Panc1 (cell line): Measurements from ENCODE around the gene PAX2. TPM values are rescaled to one million over a fixed set of nuclear protein-coding genes. Genes with fewer than 3 reads are reported as not detected.

ENCODE experiments used
- ATAC-seq: fragments of 200-7000 bp; cut with Tn5 transposase; 2 replicates; pipeline ENCODE4 v1.9.1; 2020; ENCODE audit warnings: mild to moderate bottlenecking, moderate library complexity
- BruUV-seq: library from RNA; stranded (reverse); fragments of 400-500 nt; replicated peaks from 2 replicates; lab custom pipeline; 2021; lab: Mats Ljungman, UMichigan
- CTCF ChIA-PET: fragments of 300-600 bp; sonication (Branson Sonifier 250); formaldehyde crosslinking; loops from one replicate; lab custom pipeline; 2022; ENCODE audit warnings: antibody characterized with exemption; lab: Charles Lee
- POLR2A ChIA-PET: fragments of 300-600 bp; sonication (Branson Sonifier 250); formaldehyde crosslinking; loops from one replicate; lab custom pipeline; 2022; ENCODE audit warnings: antibody characterized with exemption; lab: Charles Lee
- DNase-seq: peaks from one replicate; pipeline ENCODE4 v3.0.0-alpha.2; 2010; ENCODE audit warnings: low read depth, low spot score
- H3K27ac ChIP-seq: 2 replicates; pipeline ENCODE4 v1.5.1; 2011; ENCODE audit warnings: mild to moderate bottlenecking, low read length, inconsistent platforms
- H3K27me3 ChIP-seq: fragments of 200-500 bp; sonication (Bioruptor generic); 2 replicates; pipeline ENCODE4 v1.6.0; 2014; ENCODE audit warnings: low read length, inconsistent platforms; ENCODE audit not compliant: control insufficient read depth, insufficient read depth
- H3K36me3 ChIP-seq: fragments of 200-500 bp; sonication (Bioruptor generic); 2 replicates; pipeline ENCODE4 v1.5.1; 2014; ENCODE audit warnings: inconsistent platforms, mild to moderate bottlenecking, low read length, moderate library complexity; ENCODE audit not compliant: control insufficient read depth, insufficient read depth
- H3K4me1 ChIP-seq: 2 replicates; pipeline ENCODE4 v1.5.1; 2011; ENCODE audit warnings: inconsistent platforms, mild to moderate bottlenecking, low read length, moderate library complexity; ENCODE audit not compliant: control insufficient read depth, insufficient read depth
- H3K4me3 ChIP-seq, 2 experiments: 2 replicates each; pipeline ENCODE4 v1.5.1; 2011 to 2012; ENCODE audit warnings: low read depth in 2 of 2, low read length in 2 of 2, mild to moderate bottlenecking in 2 of 2, inconsistent platforms in 1 of 2, moderate library complexity in 1 of 2
- H3K9me3 ChIP-seq: fragments of 200-500 bp; sonication (Bioruptor generic); 2 replicates; pipeline ENCODE4 v1.5.1; 2014; ENCODE audit warnings: low read depth, mild to moderate bottlenecking, inconsistent platforms, low read length, moderate library complexity; ENCODE audit not compliant: control insufficient read depth, insufficient read depth
- POLR2AphosphoS5 ChIP-seq: IDR thresholded peaks from 2 replicates; pipeline ENCODE4 v1.6.1; 2012; ENCODE audit warnings: mild to moderate bottlenecking, low read depth, low read length, moderate library complexity
- SIN3A ChIP-seq: IDR thresholded peaks from 2 replicates; pipeline ENCODE4 v1.6.1; 2012; ENCODE audit warnings: low read depth, mild to moderate bottlenecking, low read length, moderate library complexity, borderline replicate concordance; ENCODE audit not compliant: insufficient read depth
- TCF7L2 ChIP-seq: IDR thresholded peaks from 2 replicates; pipeline ENCODE4 v1.6.1; 2011; ENCODE audit warnings: mild to moderate bottlenecking, low read depth, low read length, inconsistent platforms
- in situ Hi-C: cut with HindIII; loops from 2 replicates; pipeline ENCODE4 v1.10.0; 2016; ENCODE audit warnings: low sequenced_read_pairs, low pct_unique_long_range_greater_than_20kb
- intact Hi-C: fragments of 100-400 bp; cut with micrococcal nuclease; formaldehyde crosslinking; loops from one replicate; pipeline ENCODE4 v1.10.0; 2022; ENCODE audit not compliant: unreplicated experiment
- total RNA-seq: library from RNA; stranded (reverse); gene quantifications from one replicate; pipeline ENCODE4 v1.2.1, GENCODE V29; 2021; ENCODE audit not compliant: unreplicated experiment
- TF ChIP-seq, protein P1 (sequence below), 2 experiments: IDR thresholded peaks; 2 replicates each; pipeline ENCODE4 v1.6.1; 2011 to 2012; ENCODE audit warnings: low read depth in 2 of 2, control low read depth in 1 of 2, low read length in 1 of 2, mild to moderate bottlenecking in 1 of 2, moderate library complexity in 1 of 2; ENCODE audit not compliant: insufficient read depth in 1 of 2
- TF ChIP-seq, protein P2 (sequence below): fragments of 450-650 bp; IDR thresholded peaks from 2 replicates; pipeline ENCODE4 v1.5.1; 2017; ENCODE audit warnings: mild to moderate bottlenecking

The PAX2 gene
- total RNA-seq, 1 experiment from 2014 or later: 72.3 TPM

DNA sequence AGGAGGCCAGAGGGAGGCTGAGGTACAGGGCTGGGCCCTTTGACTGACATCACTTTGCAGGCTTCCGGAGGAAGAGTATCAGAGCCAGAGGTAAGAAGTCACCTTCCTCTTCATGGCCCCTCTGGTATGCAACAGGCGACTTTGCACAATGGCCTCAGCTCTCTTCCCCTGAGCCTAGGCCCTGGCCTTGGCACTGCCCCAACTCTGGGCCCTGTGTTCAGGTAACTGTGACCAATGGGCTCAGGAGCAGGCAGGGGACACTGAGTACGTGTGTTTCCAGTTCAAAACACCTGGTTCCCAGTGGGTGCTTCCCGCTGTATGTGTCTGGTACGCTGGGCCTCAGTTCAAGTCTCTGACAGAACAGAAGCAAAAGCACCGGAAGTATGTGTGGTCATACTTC, 12.1 kb upstream of the PAX2 start:
- Histone ChIP-seq H3K9me3 (no peaks in the 10 kb centered on the region), H3K27me3 (no peaks in the 10 kb centered on the region), H3K36me3 (no peaks in the 10 kb centered on the region), H3K27ac (peak overlapping the region; percentile 99), H3K4me1 (peaks cover 57% of the 10 kb centered on the region), H3K4me3 (no peak overlapping the region)
- DNase-seq (no peak), ATAC-seq (no peak)
- CTCF ChIA-PET: interaction anchor here (1.6 kb wide), 1 partner anchor 10 kb away, joined by 4 read pairs; no protein-coding TSS in a partner anchor
- POLR2A ChIA-PET: no interaction called here
- in situ Hi-C loops (no loop called here), intact Hi-C loops (no loop called here)
- TF ChIP-seq TCF7L2 (no peak), SIN3A (no peak), POLR2AphosphoS5 (no peak)
- TF ChIP-seq, protein P1, sequence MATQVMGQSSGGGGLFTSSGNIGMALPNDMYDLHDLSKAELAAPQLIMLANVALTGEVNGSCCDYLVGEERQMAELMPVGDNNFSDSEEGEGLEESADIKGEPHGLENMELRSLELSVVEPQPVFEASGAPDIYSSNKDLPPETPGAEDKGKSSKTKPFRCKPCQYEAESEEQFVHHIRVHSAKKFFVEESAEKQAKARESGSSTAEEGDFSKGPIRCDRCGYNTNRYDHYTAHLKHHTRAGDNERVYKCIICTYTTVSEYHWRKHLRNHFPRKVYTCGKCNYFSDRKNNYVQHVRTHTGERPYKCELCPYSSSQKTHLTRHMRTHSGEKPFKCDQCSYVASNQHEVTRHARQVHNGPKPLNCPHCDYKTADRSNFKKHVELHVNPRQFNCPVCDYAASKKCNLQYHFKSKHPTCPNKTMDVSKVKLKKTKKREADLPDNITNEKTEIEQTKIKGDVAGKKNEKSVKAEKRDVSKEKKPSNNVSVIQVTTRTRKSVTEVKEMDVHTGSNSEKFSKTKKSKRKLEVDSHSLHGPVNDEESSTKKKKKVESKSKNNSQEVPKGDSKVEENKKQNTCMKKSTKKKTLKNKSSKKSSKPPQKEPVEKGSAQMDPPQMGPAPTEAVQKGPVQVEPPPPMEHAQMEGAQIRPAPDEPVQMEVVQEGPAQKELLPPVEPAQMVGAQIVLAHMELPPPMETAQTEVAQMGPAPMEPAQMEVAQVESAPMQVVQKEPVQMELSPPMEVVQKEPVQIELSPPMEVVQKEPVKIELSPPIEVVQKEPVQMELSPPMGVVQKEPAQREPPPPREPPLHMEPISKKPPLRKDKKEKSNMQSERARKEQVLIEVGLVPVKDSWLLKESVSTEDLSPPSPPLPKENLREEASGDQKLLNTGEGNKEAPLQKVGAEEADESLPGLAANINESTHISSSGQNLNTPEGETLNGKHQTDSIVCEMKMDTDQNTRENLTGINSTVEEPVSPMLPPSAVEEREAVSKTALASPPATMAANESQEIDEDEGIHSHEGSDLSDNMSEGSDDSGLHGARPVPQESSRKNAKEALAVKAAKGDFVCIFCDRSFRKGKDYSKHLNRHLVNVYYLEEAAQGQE (IDR thresholded peaks at IDR 0.05; ENCODE audit: insufficient read depth in 1 of 2, low read depth in 2 of 2, low read length in 1 of 2): no peak
- TF ChIP-seq, protein P2, sequence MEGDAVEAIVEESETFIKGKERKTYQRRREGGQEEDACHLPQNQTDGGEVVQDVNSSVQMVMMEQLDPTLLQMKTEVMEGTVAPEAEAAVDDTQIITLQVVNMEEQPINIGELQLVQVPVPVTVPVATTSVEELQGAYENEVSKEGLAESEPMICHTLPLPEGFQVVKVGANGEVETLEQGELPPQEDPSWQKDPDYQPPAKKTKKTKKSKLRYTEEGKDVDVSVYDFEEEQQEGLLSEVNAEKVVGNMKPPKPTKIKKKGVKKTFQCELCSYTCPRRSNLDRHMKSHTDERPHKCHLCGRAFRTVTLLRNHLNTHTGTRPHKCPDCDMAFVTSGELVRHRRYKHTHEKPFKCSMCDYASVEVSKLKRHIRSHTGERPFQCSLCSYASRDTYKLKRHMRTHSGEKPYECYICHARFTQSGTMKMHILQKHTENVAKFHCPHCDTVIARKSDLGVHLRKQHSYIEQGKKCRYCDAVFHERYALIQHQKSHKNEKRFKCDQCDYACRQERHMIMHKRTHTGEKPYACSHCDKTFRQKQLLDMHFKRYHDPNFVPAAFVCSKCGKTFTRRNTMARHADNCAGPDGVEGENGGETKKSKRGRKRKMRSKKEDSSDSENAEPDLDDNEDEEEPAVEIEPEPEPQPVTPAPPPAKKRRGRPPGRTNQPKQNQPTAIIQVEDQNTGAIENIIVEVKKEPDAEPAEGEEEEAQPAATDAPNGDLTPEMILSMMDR: no peak
- no TSS peak for BruUV-seq

DNA sequence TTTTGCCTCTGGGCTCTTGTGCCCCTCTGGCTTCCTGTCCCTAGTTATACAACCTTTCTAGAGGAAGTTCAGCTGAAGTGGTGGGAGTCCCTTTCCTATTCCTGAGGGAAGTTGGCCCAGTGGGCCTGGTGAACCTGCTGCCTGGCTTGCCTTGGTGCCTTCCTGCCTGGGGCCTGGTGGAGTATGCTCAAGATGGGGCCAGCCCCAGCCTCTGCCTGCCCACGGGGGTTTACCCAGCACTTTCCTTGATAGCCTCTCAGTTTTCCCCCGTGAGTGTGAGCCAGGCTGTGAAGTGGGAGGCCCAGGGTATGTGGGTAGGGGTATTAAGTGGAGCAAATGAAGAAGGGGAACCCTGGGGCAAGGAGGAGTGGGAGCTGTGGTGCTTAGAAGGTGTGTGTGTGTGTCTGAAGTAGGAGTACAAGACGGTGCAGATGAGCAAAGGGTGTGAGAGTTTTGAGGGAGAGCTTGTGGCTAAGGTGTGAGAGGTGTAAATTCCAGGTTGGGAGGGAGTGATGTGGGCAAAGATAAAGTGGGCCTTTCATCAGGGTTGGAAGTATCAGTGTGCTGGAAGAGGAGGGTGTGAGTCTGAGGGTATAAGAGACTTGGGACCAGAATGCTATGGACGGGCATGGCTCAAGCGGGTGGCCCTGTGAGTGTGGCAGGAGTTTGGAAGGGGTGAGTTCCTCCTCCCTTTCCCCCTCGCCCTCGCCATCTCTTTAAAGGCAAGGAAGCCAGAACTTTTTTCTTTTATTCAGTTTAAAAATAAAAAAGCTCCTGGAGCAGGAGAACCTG, 10.9 kb upstream of the PAX2 start:
- no peak for ATAC-seq
- in situ Hi-C loops (no loop called here), intact Hi-C loops (no loop called here)
- no TSS peak for BruUV-seq
- H3K4me1 ChIP-seq: peaks cover 49% of the 10 kb centered on the region
- no peaks in the 10 kb centered on the region for H3K27me3 ChIP-seq
- peak overlapping the region; percentile 99 for H3K27ac ChIP-seq
- H3K9me3 ChIP-seq: no peaks in the 10 kb centered on the region
- no peaks in the 10 kb centered on the region for H3K36me3 ChIP-seq
- TF ChIP-seq POLR2AphosphoS5 (no peak), TCF7L2 (no peak), SIN3A (no peak)
- TF ChIP-seq, protein P2: no peak
- TF ChIP-seq, protein P1 (IDR thresholded peaks at IDR 0.05; ENCODE audit: insufficient read depth in 1 of 2, low read depth in 2 of 2, low read length in 1 of 2): no peak
- ChIA-PET POLR2A (interaction anchor here (1.0 kb wide), 1 partner anchor 9 kb away, joined by 4 read pairs; no protein-coding TSS in a partner anchor), CTCF (interaction anchor here (1.1 to 1.6 kb wide), 2 partner anchors 9 kb away, joined by 4 read pairs; no protein-coding TSS in a partner anchor)
- H3K4me3 ChIP-seq: peak overlapping the region; percentile 54 to 77
- DNase-seq: no peak
